Liver (tissue), 9 donors: Measurements from ENCODE around the gene NOTCH1. TPM values are rescaled to one million over a fixed set of nuclear protein-coding genes. Genes with fewer than 3 reads are reported as not detected.

ENCODE experiments used
- DNase-seq: peaks from one replicate; pipeline ENCODE4 v3.0.0-alpha.2; 2017; ENCODE audit warnings: low spot score
- H3K27ac ChIP-seq, 2 donors: one replicate each; pipeline ENCODE4 v1.7.0; 2013; ENCODE audit warnings: inconsistent platforms in 2 of 2, low read length in 2 of 2, control low read depth in 1 of 2, low read depth in 1 of 2, mild to moderate bottlenecking in 1 of 2
- H3K27me3 ChIP-seq, 4 donors: one replicate each; pipeline versions ENCODE4 v1.6.1 to v1.7.0; 2013; ENCODE audit warnings: low read length in 3 of 4, inconsistent platforms in 1 of 4, mild to moderate bottlenecking in 1 of 4, moderate library complexity in 1 of 4; ENCODE audit not compliant: control insufficient read depth in 4 of 4, insufficient read depth in 4 of 4
- H3K36me3 ChIP-seq, 4 donors: one replicate each; pipeline versions ENCODE4 v1.6.1 to v1.7.0; 2013; ENCODE audit warnings: low read length in 3 of 4, mild to moderate bottlenecking in 3 of 4, low read depth in 1 of 4, moderate library complexity in 1 of 4; ENCODE audit not compliant: control insufficient read depth in 4 of 4, insufficient read depth in 3 of 4
- H3K4me1 ChIP-seq, 4 donors: one replicate each; pipeline versions ENCODE4 v1.6.1 to v1.7.0; 2013; ENCODE audit warnings: low read length in 3 of 4, mild to moderate bottlenecking in 3 of 4, moderate library complexity in 1 of 4; ENCODE audit not compliant: control insufficient read depth in 4 of 4, insufficient read depth in 4 of 4
- H3K4me3 ChIP-seq, 3 donors: one replicate each; pipeline versions ENCODE4 v1.6.1 to v1.7.0; 2013; ENCODE audit warnings: low read length in 3 of 3, control low read depth in 1 of 3, low read depth in 1 of 3, mild to moderate bottlenecking in 1 of 3
- H3K9ac ChIP-seq, 2 donors: one replicate each; pipeline ENCODE4 v1.7.0; 2013; ENCODE audit warnings: low read length in 2 of 2, mild to moderate bottlenecking in 2 of 2, moderate library complexity in 2 of 2, control low read depth in 1 of 2, low read depth in 1 of 2
- H3K9me3 ChIP-seq, 4 donors: one replicate each; pipeline versions ENCODE4 v1.6.1 to v1.7.0; 2013; ENCODE audit warnings: low read length in 3 of 4; ENCODE audit not compliant: control insufficient read depth in 4 of 4
- EGR1 ChIP-seq, 2 donors: IDR thresholded peaks; 2 replicates each; pipeline ENCODE4 v1.6.1; 2016 to 2018; ENCODE audit warnings: antibody characterized with exemption in 2 of 2, low read depth in 2 of 2
- FOXA1 ChIP-seq: IDR thresholded peaks from 2 replicates; pipeline ENCODE4 v1.6.1; 2016; ENCODE audit warnings: antibody characterized with exemption
- FOXA2 ChIP-seq: IDR thresholded peaks from 2 replicates; pipeline ENCODE4 v1.6.1; 2016; ENCODE audit warnings: antibody characterized with exemption
- GABPA ChIP-seq, 2 donors: IDR thresholded peaks in 1 of 2; conservative IDR thresholded peaks in 1 of 2; 2 replicates each; pipeline ENCODE4 v1.6.1; 2016; ENCODE audit warnings: antibody characterized with exemption in 2 of 2, mild to moderate bottlenecking in 1 of 2, moderate library complexity in 1 of 2
- HNF4A ChIP-seq, 2 donors: conservative IDR thresholded peaks; 2 replicates each; pipeline ENCODE4 v1.6.1; 2016; ENCODE audit warnings: antibody characterized with exemption in 2 of 2, mild to moderate bottlenecking in 2 of 2
- HNF4G ChIP-seq: IDR thresholded peaks from 2 replicates; pipeline ENCODE4 v1.6.1; 2016; ENCODE audit warnings: antibody characterized with exemption
- JUND ChIP-seq, 2 donors: IDR thresholded peaks; 2 replicates each; pipeline ENCODE4 v1.6.1; 2016; ENCODE audit warnings: antibody characterized with exemption in 2 of 2
- NR2F2 ChIP-seq: IDR thresholded peaks from 2 replicates; pipeline ENCODE4 v1.6.1; 2016; ENCODE audit warnings: antibody characterized with exemption
- RAD21 ChIP-seq, 2 donors: IDR thresholded peaks; 2 replicates each; pipeline ENCODE4 v1.6.1; 2016; ENCODE audit warnings: antibody characterized with exemption in 2 of 2, mild to moderate bottlenecking in 2 of 2
- RXRA ChIP-seq, 2 donors: IDR thresholded peaks; 2 replicates each; pipeline ENCODE4 v1.6.1; 2017 to 2018; ENCODE audit warnings: antibody characterized with exemption in 2 of 2, mild to moderate bottlenecking in 1 of 2
- SP1 ChIP-seq: IDR thresholded peaks from 2 replicates; pipeline ENCODE4 v1.6.1; 2018; ENCODE audit warnings: antibody characterized with exemption, mild to moderate bottlenecking
- TAF1 ChIP-seq: conservative IDR thresholded peaks from 2 replicates; pipeline ENCODE4 v1.6.1; 2016; ENCODE audit warnings: antibody characterized with exemption, mild to moderate bottlenecking
- YY1 ChIP-seq: IDR thresholded peaks from 2 replicates; pipeline ENCODE4 v1.6.1; 2016; ENCODE audit warnings: antibody characterized with exemption, mild to moderate bottlenecking
- WGBS: extraction: QIAGEN DNeasy Blood & Tissue Kit; methylation state at CpG from one replicate; pipeline ENCODE4 v1.1.7; 2013; 5-methylcytosine and 5-hydroxymethylcytosine counted together
- polyA plus RNA-seq, 2 donors: library from polyadenylated mRNA; stranded (reverse) in 1 of 2; unstranded in 1 of 2; fragments of 200-250 nt in 1 of 2; fragments of >200 nt in 1 of 2; fragmentation: Nextera tagmentation in 1 of 2; extraction: Ambion mirVana in 1 of 2; gene quantifications; one replicate each; pipeline versions ENCODE4 v1.2.1 to v1.2.3, GENCODE V29; 2013 to 2015
- total RNA-seq, 2 donors: library from RNA; depleted of rRNA; stranded (reverse); fragments of >200 nt; gene quantifications; one replicate each; pipeline ENCODE4 v1.2.3, GENCODE V29; 2014
- TF ChIP-seq, protein P1 (sequence below): IDR thresholded peaks from 2 replicates; pipeline ENCODE4 v1.6.1; 2016; ENCODE audit warnings: antibody characterized with exemption, mild to moderate bottlenecking
- TF ChIP-seq, protein P2 (sequence below): IDR thresholded peaks from 2 replicates; pipeline ENCODE4 v1.6.1; 2016; ENCODE audit warnings: antibody characterized with exemption
- TF ChIP-seq, protein P3 (sequence below): IDR thresholded peaks from 2 replicates; pipeline ENCODE4 v1.6.1; 2016; ENCODE audit warnings: antibody characterized with exemption
- TF ChIP-seq, protein P4 (sequence below): fragments of 150-350 bp; IDR thresholded peaks from 2 replicates; pipeline ENCODE4 v1.5.1; 2017; ENCODE audit warnings: improper control_type of control experiment, low read depth, low read length; ENCODE audit not compliant: missing input control
- TF ChIP-seq, protein P5 (sequence below): IDR thresholded peaks from 2 replicates; pipeline ENCODE4 v1.6.1; 2016; ENCODE audit warnings: antibody characterized with exemption
- donor health status: healthy.
- donor health status: healthy.
- donor health status: healthy.
- donor health status: healthy.
- donor health status: healthy.

NOTCH1 gene
- 10 to 100 TPM in 1 of 2 donors, 1 to 10 TPM in 1; 9.4 to 22.3 TPM for total RNA-seq
- 1 to 10 TPM; 2.4 to 7.5 TPM for polyA plus RNA-seq

DNA sequence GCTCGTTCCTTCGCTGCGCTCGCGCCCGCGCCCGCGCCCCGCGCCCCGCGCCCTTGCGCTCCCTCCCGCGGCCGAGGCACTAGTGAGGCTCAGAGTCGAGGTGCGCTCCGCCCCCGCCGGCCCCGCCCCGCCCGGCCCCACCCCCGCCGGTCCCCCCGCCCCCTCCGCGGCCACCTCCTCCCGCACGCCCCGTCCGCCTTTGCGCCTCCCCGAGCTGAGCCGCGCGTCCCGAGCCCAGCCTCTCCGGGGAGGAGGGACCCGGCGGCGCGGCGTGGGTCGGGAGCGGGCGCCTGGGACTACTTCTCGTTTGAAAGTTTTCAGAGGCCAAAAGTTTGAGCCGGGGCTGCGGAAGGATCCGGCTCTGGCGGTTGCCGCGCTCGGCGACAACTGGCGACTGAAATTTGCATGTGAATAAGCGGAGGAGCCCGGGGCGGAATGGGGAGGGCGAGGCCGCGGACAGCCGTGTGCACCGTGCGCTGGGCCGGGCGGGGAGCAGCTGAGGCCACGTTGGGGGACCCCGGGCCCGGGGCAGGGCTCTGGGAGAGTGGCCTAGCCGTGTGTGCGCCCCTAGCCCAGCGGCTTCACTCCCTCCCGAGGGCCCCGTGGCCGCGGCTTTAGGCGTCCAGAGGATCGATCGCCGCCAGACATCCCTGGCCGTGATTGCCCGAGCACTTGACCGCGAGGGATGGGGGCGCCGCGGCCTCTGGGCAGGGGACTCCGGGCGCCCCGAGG, at the start of gene NOTCH1:
Gene NOTCH1 (minus strand): TSS at position 84 of the 732 bp plus-strand sequence. CDS start 262 bp downstream, outside the sequence.
- DNase-seq, result peak; percentile 84
- Histone ChIP-seq H3K36me3 (peaks cover 0 to 8% (median 0%) of the 10 kb centered on the region in 4 donors), H3K9ac (peak within 1 kb of the TSS; percentile 37 to 72), H3K4me1 (peaks cover 17 to 60% (median 33%) of the 10 kb centered on the region in 4 donors), H3K27ac (peak within 1 kb of the TSS; percentile 95 to 99), H3K9me3 (no peaks in the 10 kb centered on the region), H3K4me3 (peak within 1 kb of the TSS; percentile 71 to 94 (median 77)), H3K27me3 (no peaks in the 10 kb centered on the region)
- TF ChIP-seq, protein P1, sequence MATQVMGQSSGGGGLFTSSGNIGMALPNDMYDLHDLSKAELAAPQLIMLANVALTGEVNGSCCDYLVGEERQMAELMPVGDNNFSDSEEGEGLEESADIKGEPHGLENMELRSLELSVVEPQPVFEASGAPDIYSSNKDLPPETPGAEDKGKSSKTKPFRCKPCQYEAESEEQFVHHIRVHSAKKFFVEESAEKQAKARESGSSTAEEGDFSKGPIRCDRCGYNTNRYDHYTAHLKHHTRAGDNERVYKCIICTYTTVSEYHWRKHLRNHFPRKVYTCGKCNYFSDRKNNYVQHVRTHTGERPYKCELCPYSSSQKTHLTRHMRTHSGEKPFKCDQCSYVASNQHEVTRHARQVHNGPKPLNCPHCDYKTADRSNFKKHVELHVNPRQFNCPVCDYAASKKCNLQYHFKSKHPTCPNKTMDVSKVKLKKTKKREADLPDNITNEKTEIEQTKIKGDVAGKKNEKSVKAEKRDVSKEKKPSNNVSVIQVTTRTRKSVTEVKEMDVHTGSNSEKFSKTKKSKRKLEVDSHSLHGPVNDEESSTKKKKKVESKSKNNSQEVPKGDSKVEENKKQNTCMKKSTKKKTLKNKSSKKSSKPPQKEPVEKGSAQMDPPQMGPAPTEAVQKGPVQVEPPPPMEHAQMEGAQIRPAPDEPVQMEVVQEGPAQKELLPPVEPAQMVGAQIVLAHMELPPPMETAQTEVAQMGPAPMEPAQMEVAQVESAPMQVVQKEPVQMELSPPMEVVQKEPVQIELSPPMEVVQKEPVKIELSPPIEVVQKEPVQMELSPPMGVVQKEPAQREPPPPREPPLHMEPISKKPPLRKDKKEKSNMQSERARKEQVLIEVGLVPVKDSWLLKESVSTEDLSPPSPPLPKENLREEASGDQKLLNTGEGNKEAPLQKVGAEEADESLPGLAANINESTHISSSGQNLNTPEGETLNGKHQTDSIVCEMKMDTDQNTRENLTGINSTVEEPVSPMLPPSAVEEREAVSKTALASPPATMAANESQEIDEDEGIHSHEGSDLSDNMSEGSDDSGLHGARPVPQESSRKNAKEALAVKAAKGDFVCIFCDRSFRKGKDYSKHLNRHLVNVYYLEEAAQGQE, result no peak
- TF ChIP-seq, protein P2, sequence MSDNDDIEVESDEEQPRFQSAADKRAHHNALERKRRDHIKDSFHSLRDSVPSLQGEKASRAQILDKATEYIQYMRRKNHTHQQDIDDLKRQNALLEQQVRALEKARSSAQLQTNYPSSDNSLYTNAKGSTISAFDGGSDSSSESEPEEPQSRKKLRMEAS, result peak; percentile 26
- peak; percentile 36 for TF ChIP-seq FOXA1
- peak; percentile 16 for TF ChIP-seq YY1
- no peak for TF ChIP-seq GABPA (IDR thresholded peaks at IDR 0.05 in 1 of 2, conservative IDR thresholded peaks at IDR 0.05 in 1 of 2)
- TF ChIP-seq HNF4A (conservative IDR thresholded peaks at IDR 0.05), result peak in 1 of 2 donors; percentile 30
- TF ChIP-seq RXRA (IDR thresholded peaks at IDR 0.05), result peak; percentile 69 to 72
- no peak for TF ChIP-seq TAF1
- TF ChIP-seq SP1, result peak; percentile 74
- peak; percentile 67 for TF ChIP-seq NR2F2
- no peak for TF ChIP-seq HNF4G
- peak; percentile 26 to 63 for TF ChIP-seq RAD21 (IDR thresholded peaks at IDR 0.05)
- TF ChIP-seq EGR1 (IDR thresholded peaks at IDR 0.05; ENCODE audit: low read depth in 2 of 2), result peak in 1 of 2 donors; percentile 29
- TF ChIP-seq, protein P3, sequence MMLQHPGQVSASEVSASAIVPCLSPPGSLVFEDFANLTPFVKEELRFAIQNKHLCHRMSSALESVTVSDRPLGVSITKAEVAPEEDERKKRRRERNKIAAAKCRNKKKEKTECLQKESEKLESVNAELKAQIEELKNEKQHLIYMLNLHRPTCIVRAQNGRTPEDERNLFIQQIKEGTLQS, result peak; percentile 38
- under 1% methylated on average over 94 of the region's 94 CpGs for WGBS

DNA sequence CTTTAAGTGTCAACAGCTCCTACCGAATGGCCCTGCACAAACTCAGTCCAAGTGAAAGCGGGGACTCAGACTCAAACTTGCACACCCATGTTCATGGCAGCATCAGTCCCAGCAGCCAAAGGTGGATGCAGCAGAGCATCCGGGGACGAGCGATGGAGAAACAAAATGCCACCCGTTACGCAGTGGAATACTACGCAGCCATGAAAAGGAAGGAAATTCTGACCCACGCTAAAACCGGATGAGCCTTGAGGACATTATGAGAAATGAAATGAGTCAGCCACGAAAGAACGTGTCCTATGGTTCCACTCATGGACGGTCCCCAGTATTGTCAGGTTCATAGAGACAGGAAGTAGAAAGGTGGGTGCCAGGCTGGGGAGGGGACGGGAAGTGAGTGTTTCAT, 48.6 kb upstream of the NOTCH1 start:
- H3K27ac ChIP-seq, result no peak overlapping the region
- no peaks in the 10 kb centered on the region for H3K9me3 ChIP-seq
- no peak for DNase-seq
- no peak overlapping the region for H3K9ac ChIP-seq
- no peaks in the 10 kb centered on the region for H3K27me3 ChIP-seq
- peaks cover 0 to 4% (median 0%) of the 10 kb centered on the region in 4 donors for H3K4me1 ChIP-seq
- 93% methylated on average over 14 of the region's 14 CpGs for WGBS
- H3K36me3 ChIP-seq, result no peaks in the 10 kb centered on the region
- H3K4me3 ChIP-seq, result no peak overlapping the region
- TF ChIP-seq NR2F2, result no peak
- TF ChIP-seq RAD21 (IDR thresholded peaks at IDR 0.05), result no peak
- no peak for TF ChIP-seq TAF1
- TF ChIP-seq, protein P2, result no peak
- TF ChIP-seq SP1, result no peak
- TF ChIP-seq, protein P1, result no peak
- TF ChIP-seq, protein P4, sequence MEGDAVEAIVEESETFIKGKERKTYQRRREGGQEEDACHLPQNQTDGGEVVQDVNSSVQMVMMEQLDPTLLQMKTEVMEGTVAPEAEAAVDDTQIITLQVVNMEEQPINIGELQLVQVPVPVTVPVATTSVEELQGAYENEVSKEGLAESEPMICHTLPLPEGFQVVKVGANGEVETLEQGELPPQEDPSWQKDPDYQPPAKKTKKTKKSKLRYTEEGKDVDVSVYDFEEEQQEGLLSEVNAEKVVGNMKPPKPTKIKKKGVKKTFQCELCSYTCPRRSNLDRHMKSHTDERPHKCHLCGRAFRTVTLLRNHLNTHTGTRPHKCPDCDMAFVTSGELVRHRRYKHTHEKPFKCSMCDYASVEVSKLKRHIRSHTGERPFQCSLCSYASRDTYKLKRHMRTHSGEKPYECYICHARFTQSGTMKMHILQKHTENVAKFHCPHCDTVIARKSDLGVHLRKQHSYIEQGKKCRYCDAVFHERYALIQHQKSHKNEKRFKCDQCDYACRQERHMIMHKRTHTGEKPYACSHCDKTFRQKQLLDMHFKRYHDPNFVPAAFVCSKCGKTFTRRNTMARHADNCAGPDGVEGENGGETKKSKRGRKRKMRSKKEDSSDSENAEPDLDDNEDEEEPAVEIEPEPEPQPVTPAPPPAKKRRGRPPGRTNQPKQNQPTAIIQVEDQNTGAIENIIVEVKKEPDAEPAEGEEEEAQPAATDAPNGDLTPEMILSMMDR, result no peak
- no peak for TF ChIP-seq HNF4A (conservative IDR thresholded peaks at IDR 0.05)
- no peak for TF ChIP-seq HNF4G
- no peak for TF ChIP-seq JUND (IDR thresholded peaks at IDR 0.05)
- no peak for TF ChIP-seq GABPA (IDR thresholded peaks at IDR 0.05 in 1 of 2, conservative IDR thresholded peaks at IDR 0.05 in 1 of 2)
- TF ChIP-seq, protein P5, sequence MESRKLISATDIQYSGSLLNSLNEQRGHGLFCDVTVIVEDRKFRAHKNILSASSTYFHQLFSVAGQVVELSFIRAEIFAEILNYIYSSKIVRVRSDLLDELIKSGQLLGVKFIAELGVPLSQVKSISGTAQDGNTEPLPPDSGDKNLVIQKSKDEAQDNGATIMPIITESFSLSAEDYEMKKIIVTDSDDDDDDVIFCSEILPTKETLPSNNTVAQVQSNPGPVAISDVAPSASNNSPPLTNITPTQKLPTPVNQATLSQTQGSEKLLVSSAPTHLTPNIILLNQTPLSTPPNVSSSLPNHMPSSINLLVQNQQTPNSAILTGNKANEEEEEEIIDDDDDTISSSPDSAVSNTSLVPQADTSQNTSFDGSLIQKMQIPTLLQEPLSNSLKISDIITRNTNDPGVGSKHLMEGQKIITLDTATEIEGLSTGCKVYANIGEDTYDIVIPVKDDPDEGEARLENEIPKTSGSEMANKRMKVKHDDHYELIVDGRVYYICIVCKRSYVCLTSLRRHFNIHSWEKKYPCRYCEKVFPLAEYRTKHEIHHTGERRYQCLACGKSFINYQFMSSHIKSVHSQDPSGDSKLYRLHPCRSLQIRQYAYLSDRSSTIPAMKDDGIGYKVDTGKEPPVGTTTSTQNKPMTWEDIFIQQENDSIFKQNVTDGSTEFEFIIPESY, result no peak
- TF ChIP-seq, protein P3, result no peak
- TF ChIP-seq FOXA2, result no peak
